ENCODE measurements around the gene OTOP2. TPM values are rescaled to one million over a fixed set of nuclear protein-coding genes. Genes with fewer than 3 reads are reported as not detected.

Gene OTOP2
- total and polyA plus RNA-seq, 2 of the 8 experiments (the other 6 are each of a cell fraction or from before 2014, with no cell fraction given), result 0.23 TPM; not detected in 1

- Histone ChIP-seq H3K36me3 (ENCODE audit: control insufficient read depth in 2 of 4, insufficient read depth in 4 of 4, low read length in 3 of 4) (no peaks in the 10 kb centered on the region), H2BK120ac (replicated peaks; ENCODE audit: low read depth, low read length) (no peak overlapping the region), H2AFZ (ENCODE audit: low read length) (no peak overlapping the region), H3K18ac (ENCODE audit: extremely low read depth, low read length) (no peak overlapping the region), H2BK15ac (ENCODE audit: low read length) (no peak overlapping the region), H2BK20ac (ENCODE audit: low read length) (no peak overlapping the region), H2BK5ac (ENCODE audit: low read depth, low read length) (no peak overlapping the region; the same call in 1 of the 2 replicates), H3K4ac (replicated peaks; ENCODE audit: insufficient read length, low read depth, low read length) (no peak overlapping the region), H3K79me2 (ENCODE audit: control insufficient read depth in 1 of 2, insufficient read depth in 2 of 2, low read length in 2 of 2) (no peaks in the 10 kb centered on the region), H3K56ac (replicated peaks; ENCODE audit: insufficient read length, low read depth, low read length) (no peak overlapping the region), H3K4me2 (ENCODE audit: insufficient read depth in 1 of 2, low read depth in 2 of 2, low read length in 2 of 2) (no peak overlapping the region), H4K5ac (ENCODE audit: insufficient read length, low read depth, low read length) (no peak overlapping the region), H3K79me1 (ENCODE audit: low read depth, low read length) (no peaks in the 10 kb centered on the region), H3K9me3 (ENCODE audit: insufficient read depth in 2 of 2, low read depth in 1 of 2, low read length in 1 of 2) (no peaks in the 10 kb centered on the region), H3K27me3 (replicated peaks in 1 of 4; ENCODE audit: control insufficient read depth in 3 of 4, extremely low read depth in 1 of 4, insufficient read depth in 3 of 4, low read length in 3 of 4) (peaks cover 0 to 5% (median 2%) of the 10 kb centered on the region in 4 experiments; a peak in 3 of 7 replicates), H3K27ac (ENCODE audit: low read depth, low read length) (no peak overlapping the region), H3K9ac (replicated peaks in 1 of 4; ENCODE audit: extremely low read depth in 1 of 4, low read depth in 3 of 4, low read length in 3 of 4) (no peak overlapping the region), H3K4me3 (ENCODE audit: extremely low read depth in 1 of 4, insufficient read depth in 2 of 4, low read depth in 3 of 4, low read length in 4 of 4) (no peak overlapping the region), H4K20me1 (replicated peaks in 1 of 2; ENCODE audit: control insufficient read depth in 1 of 2, insufficient read depth in 2 of 2, low read length in 2 of 2) (peaks cover 0 to 3% of the 10 kb centered on the region in 2 experiments), H3K14ac (ENCODE audit: insufficient read length) (no peak overlapping the region), H2BK12ac (ENCODE audit: low read depth, low read length) (peak overlapping the region; percentile 12; the same call in 1 of the 2 replicates), H3K4me1 (replicated peaks in 1 of 4; ENCODE audit: control insufficient read depth in 3 of 4, insufficient read depth in 4 of 4, low read length in 3 of 4) (peaks cover 0 to 7% (median 1%) of the 10 kb centered on the region in 4 experiments; a peak in 4 of 7 replicates), H4K91ac (replicated peaks; ENCODE audit: insufficient read length, low read length) (no peak overlapping the region), H4K8ac (ENCODE audit: extremely low read depth, insufficient read depth, low read length) (no peak overlapping the region), H2AK5ac (ENCODE audit: low read depth, low read length) (no peak overlapping the region), H3K23me2 (ENCODE audit: low read depth, low read length) (0 out of 2 replicates have a peak, but pooled peaks cover 3% of the 10 kb centered on the region), H3K23ac (ENCODE audit: insufficient read length) (no peak overlapping the region)
- FAIRE-seq, result no peak
- DNase-seq (ENCODE audit: low read depth in 1 of 2, low spot score in 2 of 2), result peak; percentile 54 to 84
- CTCF ChIA-PET (ENCODE audit: partially characterized antibody), result interaction anchor here (0.6 to 27.2 kb wide), 60 partner anchors 12 to 1503 kb away, joined by 3 to 1072 read pairs (median 5); partner anchors contain the start of genes ARMC7, CDR2L, FADS6 and HID1
- 69% methylated on average over 15 of the region's 19 CpGs; no CpG with 5 or more reads in 1 of the 2 experiments for WGBS, 2 experiments (ENCODE audit: extremely low coverage in 1 of 2, insufficient coverage in 1 of 2, insufficient read length in 1 of 2, insufficient replicate concordance in 2 of 2, low coverage in 1 of 2, low lambda C conversion rate in 2 of 2, missing lambda C conversion rate in 1 of 2)
- POLR2A ChIA-PET (ENCODE audit: partially characterized antibody), result interaction anchor here (0.6 to 2.5 kb wide), 9 partner anchors 8 to 202 kb away, joined by 3 to 37 read pairs (median 3); partner anchors contain the start of genes HID1, MRPL58 and OTOP2
- TF ChIP-seq BCL11A (IDR thresholded peaks at IDR 0.05; ENCODE audit: low read depth in 2 of 2, low read length in 2 of 2) (no peak), KDM1A (IDR thresholded peaks at IDR 0.05; ENCODE audit: borderline replicate concordance, low read length) (no peak), PHF8 (conservative IDR thresholded peaks at IDR 0.05; ENCODE audit: low read depth, low read length) (no peak), POU5F1 (IDR thresholded peaks at IDR 0.05; ENCODE audit: low read depth, low read length) (no peak), SP1 (IDR thresholded peaks at IDR 0.05; ENCODE audit: low read depth, low read length) (no peak), HDAC6 (IDR thresholded peaks at IDR 0.05; ENCODE audit: low read depth, low read length) (no peak), USF2 (IDR thresholded peaks at IDR 0.05; ENCODE audit: low read length) (peak; percentile 80), MAX (IDR thresholded peaks at IDR 0.05) (peak; percentile 98), YY1 (IDR thresholded peaks at IDR 0.05; ENCODE audit: low read depth, low read length) (no peak), JUN (IDR thresholded peaks at IDR 0.05; ENCODE audit: low read depth, low read length) (no peak)
Measured at GRCh38 chr17:74960570-74961342, 36.7 kb downstream of the OTOP2 start.
